K562 (cell line): ENCODE results near the gene SORBS2. TPM values are rescaled to one million over a fixed set of nuclear protein-coding genes. Genes with fewer than 3 reads are reported as not detected.

Source experiments
- ATAC-seq: fragments of 200-7000 bp; cut with Tn5 transposase; 3 replicates; pipeline ENCODE4 v1.9.1; 2020; ENCODE audit warnings: moderate library complexity
- BruUV-seq: library from RNA; stranded (reverse); fragments of 400-500 nt; replicated peaks from 2 replicates; lab custom pipeline; 2021; lab: Mats Ljungman, UMichigan
- CTCF ChIA-PET: fragments of 300-600 bp; formaldehyde crosslinking; extraction: SDS; loops from one replicate; lab custom pipeline; 2021; ENCODE audit warnings: low intra/inter-chr PET ratio; lab: Yijun Ruan, JAX
- POLR2A ChIA-PET: fragments of 300-600, 350-650 bp; sonication (Branson Sonifier 250); formaldehyde crosslinking; extraction: SDS; loops from one replicate; lab custom pipeline; 2021; ENCODE audit warnings: antibody characterized with exemption, inconsistent platforms; lab: Yijun Ruan, JAX
- DNase-seq, 4 experiments: peaks; one replicate each; pipeline versions ENCODE4 v3.0.0 to v3.0.0-alpha.2; 2011 to 2018; ENCODE audit warnings: low spot score in 3 of 4, mixed read lengths in 3 of 4; ENCODE audit errors: extremely low read depth in 1 of 4
- FAIRE-seq: peaks from 2 replicates; lab custom pipeline; 2011; peaks lifted over from hg19 to GRCh38; lab: Jason Lieb, UNC
- H2AFZ ChIP-seq: 2 replicates; pipeline ENCODE4 v1.6.0; 2011; ENCODE audit warnings: low read depth, low read length, control low read depth, inconsistent platforms
- H3K27ac ChIP-seq: fragments of 200-600 bp; 3 replicates; pipeline ENCODE4 v1.8.0; 2011; ENCODE audit warnings: low read depth, mild to moderate bottlenecking, control low read depth, inconsistent platforms, low read length, moderate library complexity, mixed read lengths; ENCODE audit errors: extremely low read depth
- H3K27me3 ChIP-seq, 2 experiments: fragments of 300-600 bp in 1 of 2; 2 replicates in 1 of 2; 3 replicates in 1 of 2; pipeline versions ENCODE4 v1.6.0 to v1.8.0; 2011; ENCODE audit warnings: inconsistent platforms in 2 of 2, low read length in 2 of 2, mild to moderate bottlenecking in 1 of 2, mixed read lengths in 1 of 2, moderate library complexity in 1 of 2; ENCODE audit not compliant: control insufficient read depth in 2 of 2, insufficient read depth in 2 of 2
- H3K36me3 ChIP-seq: fragments of 300-600 bp; 3 replicates; pipeline ENCODE4 v1.8.0; 2011; ENCODE audit warnings: mild to moderate bottlenecking, low read length, inconsistent platforms; ENCODE audit not compliant: control insufficient read depth, insufficient read depth
- H3K4me1 ChIP-seq, 2 experiments: fragments of 200-600 bp in 1 of 2; replicated peaks in 1 of 2; 2 replicates in 1 of 2; 3 replicates in 1 of 2; pipeline versions ENCODE4 v1.5.1 to v1.8.0; 2011; ENCODE audit warnings: inconsistent platforms in 2 of 2, low read length in 2 of 2, mild to moderate bottlenecking in 1 of 2, mixed read lengths in 1 of 2, moderate library complexity in 1 of 2; ENCODE audit not compliant: control insufficient read depth in 2 of 2, insufficient read depth in 2 of 2
- H3K4me2 ChIP-seq: 2 replicates; pipeline ENCODE4 v1.6.1; 2011; ENCODE audit warnings: low read length, control low read depth, inconsistent platforms, mixed read lengths; ENCODE audit not compliant: insufficient read depth
- H3K4me3 ChIP-seq: fragments of 200-600 bp; sonication (generic), shearing (Covaris generic); 2 replicates; pipeline ENCODE4 v1.5.1; 2016; ENCODE audit warnings: control low read depth, inconsistent platforms
- H3K79me2 ChIP-seq: fragments of 200-600 bp; 3 replicates; pipeline ENCODE4 v1.8.0; 2011; ENCODE audit warnings: low read length, inconsistent platforms; ENCODE audit not compliant: control insufficient read depth, insufficient read depth
- H3K9ac ChIP-seq, 2 experiments: 2 replicates each; pipeline versions ENCODE4 v1.6.0 to v1.6.1; 2011; ENCODE audit warnings: low read depth in 2 of 2, low read length in 2 of 2, control low read depth in 1 of 2, inconsistent platforms in 1 of 2, mild to moderate bottlenecking in 1 of 2, mixed read lengths in 1 of 2; ENCODE audit not compliant: insufficient read depth in 1 of 2
- H3K9me1 ChIP-seq: one replicate; pipeline ENCODE4 v1.6.0; 2011; ENCODE audit warnings: inconsistent platforms, mild to moderate bottlenecking, low read length, moderate library complexity; ENCODE audit not compliant: control insufficient read depth, insufficient read depth
- H3K9me3 ChIP-seq: replicated peaks from 2 replicates; pipeline ENCODE4 v1.5.1; 2011; ENCODE audit warnings: low read depth, low read length, inconsistent platforms; ENCODE audit not compliant: control insufficient read depth, insufficient read depth
- H4K20me1 ChIP-seq: replicated peaks from 2 replicates; pipeline ENCODE4 v1.6.1; 2011; ENCODE audit warnings: low read length, inconsistent platforms, mixed read lengths; ENCODE audit not compliant: control insufficient read depth, insufficient read depth
- CBFB ChIP-seq: sonication (generic); formaldehyde crosslinking; IDR thresholded peaks from 2 replicates; pipeline ENCODE4 v1.4.0; 2020; ENCODE audit warnings: mild to moderate bottlenecking, missing genetic modification reagents
- CBX5 ChIP-seq: IDR thresholded peaks from 2 replicates; pipeline ENCODE4 v1.6.1; 2014; ENCODE audit warnings: low read depth, borderline replicate concordance
- POLR2H ChIP-seq: IDR thresholded peaks from 2 replicates; pipeline ENCODE4 v1.6.1; 2016; ENCODE audit warnings: missing genetic modification characterization, low read depth, mild to moderate bottlenecking, control low read depth, missing compliant biosample characterization, moderate library complexity
- RHOXF2B ChIP-seq: fragments of 250-450 bp; sonication (Bioruptor Pico); conservative IDR thresholded peaks from 2 replicates; pipeline ENCODE4 v1.5.1; 2021
- RNF2 ChIP-seq: sonication (generic); IDR thresholded peaks from 2 replicates; pipeline ENCODE4 v1.6.1; 2016
- SPI1 ChIP-seq: IDR thresholded peaks from 2 replicates; pipeline ENCODE4 v1.6.1; 2011; ENCODE audit warnings: low read depth, low read length, control low read depth, borderline replicate concordance
- STAT6 ChIP-seq: sonication (generic); formaldehyde crosslinking; IDR thresholded peaks from 2 replicates; pipeline ENCODE4 v1.8.1; 2023; ENCODE audit warnings: mild to moderate bottlenecking, missing genetic modification reagents
- ZBTB17 ChIP-seq: fragments of 450-650 bp; formaldehyde crosslinking; IDR thresholded peaks from 2 replicates; pipeline ENCODE4 v1.4.0; 2020; ENCODE audit warnings: mild to moderate bottlenecking
- ZBTB7A ChIP-seq: IDR thresholded peaks from 2 replicates; pipeline ENCODE4 v1.6.1; 2011; ENCODE audit warnings: low read depth, mild to moderate bottlenecking, low read length, moderate library complexity, borderline replicate concordance; ENCODE audit not compliant: control insufficient read depth
- ZNF140 ChIP-seq: fragments of 250-450 bp; sonication (Bioruptor Pico); IDR thresholded peaks from 2 replicates; pipeline ENCODE4 v1.8.0; 2021; ENCODE audit warnings: moderate library complexity, mild to moderate bottlenecking, inconsistent platforms
- ZNF263 ChIP-seq: sonication (generic); formaldehyde crosslinking; IDR thresholded peaks from 2 replicates; pipeline ENCODE4 v1.8.0; 2022; ENCODE audit warnings: mild to moderate bottlenecking, missing genetic modification reagents, borderline replicate concordance
- ZNF780A ChIP-seq: fragments of 250-450 bp; sonication (Bioruptor Pico); IDR thresholded peaks from 2 replicates; pipeline ENCODE4 v1.5.0; 2021; ENCODE audit warnings: mild to moderate bottlenecking
- WGBS: fragments of 100-300 bp; shearing (Covaris generic); methylation state at CpG from one replicate; pipeline ENCODE4 v1.1.6; 2016; ENCODE audit warnings: low coverage, mixed read lengths; ENCODE audit not compliant: insufficient coverage; ENCODE audit errors: missing lambda C conversion rate; 5-methylcytosine and 5-hydroxymethylcytosine counted together
- in situ Hi-C: fragments of 300-500 bp; cut with MboI; formaldehyde crosslinking; loops from 4 replicates; pipeline ENCODE4 v1.15.0; 2018; ENCODE audit warnings: inconsistent platforms, mixed read lengths
- intact Hi-C: fragments of 100-400 bp; cut with micrococcal nuclease; formaldehyde crosslinking; loops from 2 replicates; pipeline ENCODE4 v1.14.2; 2022
- polyA plus RNA-seq, 8 experiments: library from polyadenylated mRNA; depleted of rRNA in 4 of 8; stranded (reverse) in 5 of 8; unstranded in 3 of 8; fragments of >200 nt; fragmentation: Nextera tagmentation in 2 of 8; fragmentation: Illumina TruSeq in 1 of 8; extraction: Ambion mirVana in 2 of 8; extraction: Trizol in 1 of 8; gene quantifications; 2 replicates each; pipeline versions ENCODE4 v1.2.1 to v1.2.3, GENCODE V29; 2011 to 2014; ENCODE audit warnings: inconsistent platforms in 1 of 8, missing spikeins in 1 of 8
- total RNA-seq, 7 experiments: library from RNA; depleted of rRNA in 6 of 7; stranded (reverse); fragments of >200 nt in 6 of 7; fragmentation: Illumina TruSeq in 2 of 7; extraction: Trizol in 2 of 7; gene quantifications; 2 replicates each; pipeline versions ENCODE4 v1.2.1 to v1.2.3, GENCODE V29; 2011 to 2021; ENCODE audit warnings: low replicate concordance in 1 of 7
- TF ChIP-seq, protein P1 (sequence below): fragments of 450-650 bp; IDR thresholded peaks from 2 replicates; pipeline ENCODE4 v1.6.1; 2017; ENCODE audit warnings: mild to moderate bottlenecking, moderate library complexity

Gene SORBS2
- total and polyA plus RNA-seq, 9 of the 15 experiments (the other 6 are each of a cell fraction or from before 2014, with no cell fraction given) = 0.29 TPM; not detected in 8

DNA sequence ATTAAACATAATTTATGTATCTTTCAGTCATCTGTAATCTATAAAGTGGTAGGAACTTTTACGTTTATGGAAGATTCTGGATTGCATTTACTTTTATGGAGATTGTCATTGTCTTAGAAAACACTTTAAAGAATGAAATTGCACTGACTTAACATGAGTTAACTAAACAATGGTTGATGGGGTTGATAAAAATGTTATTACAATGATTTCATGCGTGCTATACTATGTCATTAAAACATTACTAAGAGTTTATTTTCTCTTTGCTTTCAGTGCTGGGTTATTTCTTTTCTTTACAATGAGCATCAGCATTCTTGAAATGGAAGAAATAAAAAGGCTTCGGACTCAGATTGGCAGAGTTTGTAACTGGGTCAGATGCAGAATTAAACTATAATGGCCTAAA is 209.6 kb downstream of the SORBS2 start:
- ChIA-PET POLR2A (no interaction called here), CTCF (no interaction called here)
- Histone ChIP-seq H3K79me2 (no peaks in the 10 kb centered on the region), H3K27me3 (peaks cover 23 to 38% of the 10 kb centered on the region in 2 experiments), H3K9me3 (no peaks in the 10 kb centered on the region), H4K20me1 (no peaks in the 10 kb centered on the region), H3K4me3 (no peak overlapping the region), H2AFZ (no peak overlapping the region), H3K4me2 (no peak overlapping the region), H3K9ac (no peak overlapping the region), H3K36me3 (no peaks in the 10 kb centered on the region), H3K27ac (no peak overlapping the region), H3K9me1 (no peaks in the 10 kb centered on the region), H3K4me1 (no peaks in the 10 kb centered on the region)
- 0% methylated on average over 3 of the region's 3 CpGs for whole genome bisulfite sequencing
- FAIRE-seq (no peak), ATAC-seq (no peak), DNase-seq (no peak)
- no TSS peak for BruUV-seq
- intact Hi-C loops (no loop called here), in situ Hi-C loops (loop anchor here (10.0 kb wide), 1 partner anchor 118 kb away; no protein-coding TSS in a partner anchor)
- no peak for TF ChIP-seq CBX5
- TF ChIP-seq STAT6 (CRISPR knock-in tag) = no peak
- TF ChIP-seq RNF2 = no peak
- no peak for TF ChIP-seq SPI1
- no peak for TF ChIP-seq ZNF263 (CRISPR knock-in tag)
- TF ChIP-seq POLR2H (tag) = no peak
- TF ChIP-seq CBFB (CRISPR knock-in tag) = no peak
- TF ChIP-seq ZNF140 = no peak
- TF ChIP-seq ZBTB7A = no peak
- TF ChIP-seq RHOXF2B (CRISPR knock-in tag) = no peak
- no peak for TF ChIP-seq ZNF780A (CRISPR knock-in tag)
- TF ChIP-seq, protein P1, sequence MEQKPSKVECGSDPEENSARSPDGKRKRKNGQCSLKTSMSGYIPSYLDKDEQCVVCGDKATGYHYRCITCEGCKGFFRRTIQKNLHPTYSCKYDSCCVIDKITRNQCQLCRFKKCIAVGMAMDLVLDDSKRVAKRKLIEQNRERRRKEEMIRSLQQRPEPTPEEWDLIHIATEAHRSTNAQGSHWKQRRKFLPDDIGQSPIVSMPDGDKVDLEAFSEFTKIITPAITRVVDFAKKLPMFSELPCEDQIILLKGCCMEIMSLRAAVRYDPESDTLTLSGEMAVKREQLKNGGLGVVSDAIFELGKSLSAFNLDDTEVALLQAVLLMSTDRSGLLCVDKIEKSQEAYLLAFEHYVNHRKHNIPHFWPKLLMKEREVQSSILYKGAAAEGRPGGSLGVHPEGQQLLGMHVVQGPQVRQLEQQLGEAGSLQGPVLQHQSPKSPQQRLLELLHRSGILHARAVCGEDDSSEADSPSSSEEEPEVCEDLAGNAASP = no peak
- TF ChIP-seq ZBTB17 = no peak
